Tibial artery (tissue), 4 donors: Measurements from ENCODE around the gene LHPP.
"Not testable (repeated sequence)": the region's sequence is repeated elsewhere in the genome, so short reads cannot be mapped to it uniquely, and the experiment has no call there.

Experiments used
- DNase-seq, 2 donors: peaks; one replicate each; pipeline ENCODE4 v3.0.0-alpha.2; 2019
- H3K27ac ChIP-seq, 2 donors: fragments of 200-600 bp; sonication (generic) in 1 of 2; 1 replicate in 1 of 2; 2 replicates in 1 of 2; pipeline ENCODE4 v1.5.1; 2018 to 2019; ENCODE audit warnings: mild to moderate bottlenecking in 1 of 2
- H3K27me3 ChIP-seq, 2 donors: fragments of 200-600 bp; sonication (generic) in 1 of 2; one replicate each; pipeline versions ENCODE4 v1.5.1 to v1.6.0; 2016 to 2019
- H3K36me3 ChIP-seq, 3 donors: fragments of 200-600 bp; sonication (generic) in 2 of 3; one replicate each; pipeline ENCODE4 v1.5.1; 2016 to 2019; ENCODE audit warnings: mild to moderate bottlenecking in 2 of 3
- H3K4me1 ChIP-seq, 4 donors: fragments of 200-600 bp; sonication (generic) in 2 of 4; 1 replicate in 3 of 4; 2 replicates in 1 of 4; pipeline ENCODE4 v1.5.1; 2016 to 2019
- H3K4me3 ChIP-seq, 2 donors: fragments of 200-600 bp; sonication (generic) in 1 of 2; 1 replicate in 1 of 2; 2 replicates in 1 of 2; pipeline ENCODE4 v1.5.1; 2018 to 2019; ENCODE audit warnings: mild to moderate bottlenecking in 2 of 2
- H3K9me3 ChIP-seq, 3 donors: fragments of 200-600 bp; sonication (generic) in 1 of 3; one replicate each; pipeline ENCODE4 v1.5.1; 2016 to 2019
- CTCF ChIP-seq, 2 experiments: fragments of 200-600 bp in 1 of 2; fragments of 450-650 bp in 1 of 2; IDR thresholded peaks; one replicate each; pipeline ENCODE4 v1.5.1; 2017 to 2019; ENCODE audit warnings: antibody characterized with exemption in 2 of 2, mild to moderate bottlenecking in 1 of 2, moderate library complexity in 1 of 2
- intact Hi-C: fragments of 100-400 bp; cut with DNase I; formaldehyde crosslinking; loops from one replicate; pipeline ENCODE4 v1.15.0; 2023; ENCODE audit warnings: low total_unique reads

The LHPP gene

GRCh38 chr10:124436191-124436638, 25.4 kb upstream of the LHPP start:
- Histone ChIP-seq H3K9me3 (no peaks in the 10 kb centered on the region), H3K4me3 (no peak overlapping the region), H3K4me1 (no peaks in the 10 kb centered on the region), H3K27ac (no peak overlapping the region), H3K36me3 (no peaks in the 10 kb centered on the region), H3K27me3 (peaks cover 0 to under 1% of the 10 kb centered on the region in 2 donors)
- no peak for DNase-seq
- intact Hi-C loops = no loop called here
- TF ChIP-seq CTCF (IDR thresholded peaks at IDR 0.05) = no peak

GRCh38 chr10:124441694-124442093, 19.9 kb upstream of the LHPP start:
- intact Hi-C loops, H3K4me3 ChIP-seq, H3K9me3 ChIP-seq, H3K27ac ChIP-seq, H3K36me3 ChIP-seq, DNase-seq, H3K4me1 ChIP-seq: not testable (repeated sequence)
- peaks cover 0 to 32% of the 10 kb centered on the region in 2 donors for H3K27me3 ChIP-seq

GRCh38 chr10:124446830-124447750, 14.5 kb upstream of the LHPP start:
- intact Hi-C loops = no loop called here
- Histone ChIP-seq H3K4me3 (peak overlapping the region in 1 of 2 donors; percentile 23), H3K27me3 (peaks cover 4 to 80% of the 10 kb centered on the region in 2 donors)

GRCh38 chr10:124447751-124448466, 13.7 kb upstream of the LHPP start:
- intact Hi-C loops = no loop called here
- Histone ChIP-seq H3K4me3 (peak overlapping the region in 1 of 2 donors; percentile 23), H3K9me3 (no peaks in the 10 kb centered on the region), H3K27ac (no peak overlapping the region), H3K27me3 (peaks cover 4 to 87% of the 10 kb centered on the region in 2 donors), H3K4me1 (peaks cover 0 to 35% (median 32%) of the 10 kb centered on the region in 4 donors), H3K36me3 (no peaks in the 10 kb centered on the region)
- TF ChIP-seq CTCF (IDR thresholded peaks at IDR 0.05) = no peak
- DNase-seq = no peak

More at GRCh38 chr10:124446830-124447750, 14.5 kb upstream of the LHPP start:
- Histone ChIP-seq H3K9me3 (no peaks in the 10 kb centered on the region), H3K27ac (no peak overlapping the region), H3K36me3 (no peaks in the 10 kb centered on the region), H3K4me1 (peaks cover 0 to 35% (median 32%) of the 10 kb centered on the region in 4 donors)
- DNase-seq = no peak
- TF ChIP-seq CTCF (IDR thresholded peaks at IDR 0.05) = no peak

- TF ChIP-seq CTCF (IDR thresholded peaks at IDR 0.05) = no peak
- intact Hi-C loops = no loop called here
- Histone ChIP-seq H3K4me3 (no peak overlapping the region), H3K4me1 (peaks cover 0 to 35% (median 32%) of the 10 kb centered on the region in 4 donors), H3K9me3 (no peaks in the 10 kb centered on the region), H3K36me3 (no peaks in the 10 kb centered on the region), H3K27me3 (peaks cover 4 to 89% of the 10 kb centered on the region in 2 donors), H3K27ac (no peak overlapping the region)
- DNase-seq = no peak
Measured at GRCh38 chr10:124448696-124449169, 12.9 kb upstream of the LHPP start.
